Common myeloid progenitor, CD34-positive (primary cell): ENCODE measurements around the gene PDE4D.

Experiments
- CTCF ChIA-PET: fragments of 350-600 bp; sonication (Branson Sonifier 250); formaldehyde crosslinking; loops from one replicate; lab custom pipeline; 2021; ENCODE audit warnings: antibody characterized with exemption; lab: Charles Lee
- POLR2A ChIA-PET: fragments of 350-600 bp; sonication (Branson Sonifier 250); formaldehyde crosslinking; loops from one replicate; lab custom pipeline; 2021; ENCODE audit warnings: antibody characterized with exemption; lab: Charles Lee
- DNase-seq, 3 donors: peaks; one replicate each; pipeline versions ENCODE4 v3.0.0 to v3.0.0-alpha.2; 2013
- H3K27ac ChIP-seq, 2 experiments: 1 replicate in 1 of 2; 2 replicates in 1 of 2; pipeline ENCODE4 v1.7.0; 2013; ENCODE audit warnings: inconsistent platforms in 2 of 2, low read length in 2 of 2, mild to moderate bottlenecking in 2 of 2, low read depth in 1 of 2, moderate library complexity in 1 of 2; ENCODE audit not compliant: severe bottlenecking in 2 of 2, insufficient read depth in 1 of 2, poor library complexity in 1 of 2
- H3K27me3 ChIP-seq, 5 experiments: replicated peaks in 2 of 5; 1 replicate in 3 of 5; 2 replicates in 2 of 5; pipeline versions ENCODE4 v1.6.1 to v1.7.0; 2013; ENCODE audit warnings: low read length in 4 of 5, mild to moderate bottlenecking in 2 of 5, moderate library complexity in 2 of 5, inconsistent platforms in 1 of 5; ENCODE audit not compliant: insufficient read depth in 5 of 5, control insufficient read depth in 4 of 5
- H3K36me3 ChIP-seq, 4 experiments: 1 replicate in 2 of 4; 2 replicates in 2 of 4; pipeline versions ENCODE4 v1.6.1 to v1.7.0; 2013; ENCODE audit warnings: low read length in 3 of 4, control low read depth in 1 of 4, mild to moderate bottlenecking in 1 of 4; ENCODE audit not compliant: control insufficient read depth in 4 of 4, insufficient read depth in 4 of 4
- H3K4me1 ChIP-seq, 4 experiments: 1 replicate in 3 of 4; 2 replicates in 1 of 4; pipeline versions ENCODE4 v1.6.1 to v1.7.1; 2013; ENCODE audit warnings: low read length in 3 of 4, mild to moderate bottlenecking in 3 of 4, control low read depth in 1 of 4, inconsistent platforms in 1 of 4, moderate library complexity in 1 of 4; ENCODE audit not compliant: control insufficient read depth in 4 of 4, insufficient read depth in 4 of 4; ENCODE audit errors: control extremely low read depth in 1 of 4
- H3K4me3 ChIP-seq, 7 experiments: 1 replicate in 4 of 7; 2 replicates in 3 of 7; pipeline versions ENCODE4 v1.5.1 to v1.7.0; 2013; ENCODE audit warnings: mild to moderate bottlenecking in 7 of 7, low read length in 6 of 7, moderate library complexity in 6 of 7, inconsistent platforms in 2 of 7, low read depth in 2 of 7, control low read depth in 1 of 7; ENCODE audit not compliant: insufficient read depth in 4 of 7, control insufficient read depth in 1 of 7; ENCODE audit errors: extremely low read depth in 1 of 7
- H3K9me3 ChIP-seq, 5 experiments: 1 replicate in 4 of 5; 2 replicates in 1 of 5; pipeline versions ENCODE4 v1.6.1 to v1.7.1; 2013; ENCODE audit warnings: low read length in 4 of 5, mild to moderate bottlenecking in 2 of 5, inconsistent platforms in 1 of 5, low read depth in 1 of 5, moderate library complexity in 1 of 5; ENCODE audit not compliant: control insufficient read depth in 4 of 5, insufficient read depth in 2 of 5; ENCODE audit errors: control extremely low read depth in 1 of 5
- WGBS: methylation state at CpG from one replicate; pipeline ENCODE4 v1.1.5; 2013; ENCODE audit not compliant: insufficient coverage; 5-methylcytosine and 5-hydroxymethylcytosine counted together

PDE4D gene

GRCh38 chr5:59711310-59711709 is 182.2 kb downstream of the PDE4D start:
- POLR2A ChIA-PET = no interaction called here
- DNase-seq = no peak
- no peaks in the 10 kb centered on the region for H3K36me3 ChIP-seq
- H3K4me1 ChIP-seq = no peaks in the 10 kb centered on the region
- H3K9me3 ChIP-seq = peaks cover 0 to 12% (median 9%) of the 10 kb centered on the region in 5 experiments
- CTCF ChIA-PET = interaction anchor here (1.0 kb wide), 1 partner anchor 319 kb away, joined by 3 read pairs; no protein-coding TSS in a partner anchor
- H3K27me3 ChIP-seq = no peaks in the 10 kb centered on the region
- H3K27ac ChIP-seq = no peak overlapping the region
- H3K4me3 ChIP-seq = no peak overlapping the region
- WGBS = no CpG with 5 or more reads among the region's 1 CpG

- 100% methylated on average over 1 of the region's 2 CpGs for WGBS
- ChIA-PET POLR2A (no interaction called here), CTCF (interaction anchor here (1.1 to 1.2 kb wide), 2 partner anchors 16 to 91 kb away, joined by 3 read pairs; no protein-coding TSS in a partner anchor)
- no peaks in the 10 kb centered on the region for H3K4me1 ChIP-seq
- H3K27me3 ChIP-seq = no peaks in the 10 kb centered on the region
- H3K4me3 ChIP-seq = no peak overlapping the region
- peaks cover 0 to 12% (median 9%) of the 10 kb centered on the region in 5 experiments for H3K9me3 ChIP-seq
- no peaks in the 10 kb centered on the region for H3K36me3 ChIP-seq
- no peak overlapping the region for H3K27ac ChIP-seq
- DNase-seq = no peak
Observed at GRCh38 chr5:59709846-59710245, 183.7 kb downstream of the PDE4D start.

- CTCF ChIA-PET = interaction anchor here (1.1 to 1.2 kb wide), 2 partner anchors 16 to 92 kb away, joined by 3 read pairs; no protein-coding TSS in a partner anchor
- POLR2A ChIA-PET = no interaction called here
Observed at GRCh38 chr5:59709346-59709821, 184.1 kb downstream of the PDE4D start.

GRCh38 chr5:59704936-59705335 is 188.6 kb downstream of the PDE4D start:
- DNase-seq = no peak
- H3K27me3 ChIP-seq = no peaks in the 10 kb centered on the region
- 100% methylated on average over 1 of the region's 1 CpG for WGBS
- CTCF ChIA-PET = no interaction called here
- no peaks in the 10 kb centered on the region for H3K36me3 ChIP-seq
- H3K4me1 ChIP-seq = no peaks in the 10 kb centered on the region
- POLR2A ChIA-PET = no interaction called here
- H3K4me3 ChIP-seq = no peak overlapping the region
- H3K9me3 ChIP-seq = no peaks in the 10 kb centered on the region
- H3K27ac ChIP-seq = no peak overlapping the region

More at GRCh38 chr5:59709346-59709821, 184.1 kb downstream of the PDE4D start:
- no peak for DNase-seq
- Histone ChIP-seq H3K9me3 (peaks cover 0 to 10% (median 9%) of the 10 kb centered on the region in 5 experiments), H3K27me3 (no peaks in the 10 kb centered on the region), H3K4me1 (no peaks in the 10 kb centered on the region), H3K4me3 (no peak overlapping the region), H3K27ac (no peak overlapping the region), H3K36me3 (no peaks in the 10 kb centered on the region)
- 100% methylated on average over 1 of the region's 4 CpGs for WGBS

GRCh38 chr5:59703789-59704188 is 189.7 kb downstream of the PDE4D start:
- CTCF ChIA-PET = no interaction called here

GRCh38 chr5:59698207-59699178 is 195.0 kb downstream of the PDE4D start:
- Histone ChIP-seq H3K36me3 (no peaks in the 10 kb centered on the region), H3K27ac (no peak overlapping the region), H3K9me3 (no peaks in the 10 kb centered on the region), H3K4me3 (no peak overlapping the region), H3K4me1 (no peaks in the 10 kb centered on the region), H3K27me3 (no peaks in the 10 kb centered on the region)
- CTCF ChIA-PET = interaction anchor here (0.9 to 1.1 kb wide), 2 partner anchors 13 to 16 kb away, joined by 3 read pairs; no protein-coding TSS in a partner anchor
- no peak for DNase-seq
- WGBS = 83% methylated on average over 1 of the region's 6 CpGs
- POLR2A ChIA-PET = no interaction called here

More at GRCh38 chr5:59703789-59704188, 189.7 kb downstream of the PDE4D start:
- 90% methylated on average over 2 of the region's 2 CpGs for WGBS
- H3K27ac ChIP-seq = no peak overlapping the region
- no peak overlapping the region for H3K4me3 ChIP-seq
- no peaks in the 10 kb centered on the region for H3K36me3 ChIP-seq
- H3K27me3 ChIP-seq = no peaks in the 10 kb centered on the region
- POLR2A ChIA-PET = interaction anchor here (0.5 kb wide), 1 partner anchor 1312 kb away, joined by 8 read pairs; no protein-coding TSS in a partner anchor
- no peaks in the 10 kb centered on the region for H3K4me1 ChIP-seq
- H3K9me3 ChIP-seq = no peaks in the 10 kb centered on the region
- DNase-seq = no peak

GRCh38 chr5:59694411-59694810 is 199.1 kb downstream of the PDE4D start:
- no CpG with 5 or more reads among the region's 4 CpGs for WGBS

More at GRCh38 chr5:59694411-59694810, 199.1 kb downstream of the PDE4D start:
- Histone ChIP-seq H3K4me1 (no peaks in the 10 kb centered on the region), H3K9me3 (no peaks in the 10 kb centered on the region), H3K36me3 (no peaks in the 10 kb centered on the region), H3K27ac (no peak overlapping the region), H3K27me3 (no peaks in the 10 kb centered on the region), H3K4me3 (no peak overlapping the region)
- POLR2A ChIA-PET = no interaction called here
- CTCF ChIA-PET = interaction anchor here (1.5 kb wide), 1 partner anchor 141 kb away, joined by 4 read pairs; no protein-coding TSS in a partner anchor
- DNase-seq = no peak
